ENCODE results near the gene FBXW10B.
"Not testable (repeated sequence)": the region's sequence is repeated elsewhere in the genome, so short reads cannot be mapped to it uniquely, and the experiment has no call there.

FBXW10B gene

DNA sequence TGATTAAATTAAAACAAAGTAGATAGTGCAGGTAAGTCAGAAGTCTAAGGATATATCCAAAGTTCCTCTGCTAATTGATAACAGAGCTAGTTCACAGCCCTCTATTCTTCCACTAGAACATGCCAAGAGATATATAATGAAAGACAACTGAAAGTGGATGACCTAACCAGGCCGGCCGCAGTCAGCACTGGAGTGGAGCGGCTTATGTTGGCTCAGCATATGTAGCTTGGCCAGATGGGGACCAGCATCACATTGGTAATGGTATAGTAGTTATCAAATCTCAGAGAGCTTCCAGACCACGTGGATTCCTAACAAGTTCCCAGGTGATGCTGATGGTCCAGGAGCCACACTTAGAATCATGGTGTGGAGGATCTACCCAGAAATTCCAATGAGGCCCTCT is 38.0 kb downstream of the FBXW10B start:
- H3K27me3 ChIP-seq (ENCODE audit: insufficient read depth, low read length); H3K9ac ChIP-seq (ENCODE audit: low read depth, low read length); H3K9me3 ChIP-seq (ENCODE audit: insufficient read depth, low read depth, low read length); H3K27ac ChIP-seq (ENCODE audit: low read length); H3K4me3 ChIP-seq (ENCODE audit: low read length); H3K36me3 ChIP-seq (ENCODE audit: insufficient read depth, low read depth, low read length); H3K4me1 ChIP-seq (ENCODE audit: insufficient read depth, low read length): not testable (repeated sequence)

DNA sequence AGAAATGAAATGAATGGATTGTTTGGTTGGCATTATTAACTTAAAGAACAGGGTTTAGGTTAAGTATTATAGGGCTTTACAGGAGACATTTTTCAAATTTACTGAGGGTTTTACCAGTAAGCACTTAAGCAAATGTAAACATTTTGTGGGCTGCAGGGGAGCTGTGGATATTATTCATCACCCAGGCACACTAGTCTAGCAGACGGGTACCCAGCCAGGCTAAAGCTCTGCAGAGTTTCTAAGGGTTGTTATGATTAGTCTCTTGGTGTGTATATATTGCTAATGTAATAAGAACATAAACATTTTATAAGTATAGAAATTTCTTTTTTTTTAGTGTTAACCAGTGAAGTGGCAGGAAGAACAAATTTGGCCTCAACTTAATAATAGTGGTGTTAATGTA is 42.7 kb downstream of the FBXW10B start:
- H3K9me3 ChIP-seq (ENCODE audit: insufficient read depth, low read depth, low read length); H3K4me3 ChIP-seq (ENCODE audit: low read length); H3K36me3 ChIP-seq (ENCODE audit: insufficient read depth, low read depth, low read length); H3K27me3 ChIP-seq (ENCODE audit: insufficient read depth, low read length); H3K9ac ChIP-seq (ENCODE audit: low read depth, low read length); H3K27ac ChIP-seq (ENCODE audit: low read length); H3K4me1 ChIP-seq (ENCODE audit: insufficient read depth, low read length): not testable (repeated sequence)

DNA sequence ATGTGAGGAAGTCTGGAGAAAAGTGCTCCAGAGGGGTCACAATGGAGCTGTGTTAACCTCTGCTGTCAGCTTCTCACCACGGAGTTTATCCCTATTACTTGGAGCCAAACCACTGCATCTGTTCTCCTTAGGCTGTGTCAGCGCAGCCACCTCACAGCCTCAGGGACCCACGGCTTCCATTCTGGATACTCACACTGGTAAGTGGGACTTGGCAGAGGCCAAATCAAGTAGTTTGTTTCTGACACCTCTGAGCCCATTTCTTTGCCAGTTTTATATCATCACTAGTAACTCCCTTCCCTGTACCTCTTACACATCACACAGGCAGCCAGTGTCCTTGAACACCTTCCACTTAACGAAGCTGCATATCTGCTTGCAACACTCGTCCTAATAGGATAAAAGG is 44.8 kb downstream of the FBXW10B start:
- not testable (repeated sequence) for H3K4me1 ChIP-seq (ENCODE audit: insufficient read depth, low read length); H3K4me3 ChIP-seq (ENCODE audit: low read length); H3K27me3 ChIP-seq (ENCODE audit: insufficient read depth, low read length); H3K27ac ChIP-seq (ENCODE audit: low read length); H3K9ac ChIP-seq (ENCODE audit: low read depth, low read length); H3K36me3 ChIP-seq (ENCODE audit: insufficient read depth, low read depth, low read length); H3K9me3 ChIP-seq (ENCODE audit: insufficient read depth, low read depth, low read length)

DNA sequence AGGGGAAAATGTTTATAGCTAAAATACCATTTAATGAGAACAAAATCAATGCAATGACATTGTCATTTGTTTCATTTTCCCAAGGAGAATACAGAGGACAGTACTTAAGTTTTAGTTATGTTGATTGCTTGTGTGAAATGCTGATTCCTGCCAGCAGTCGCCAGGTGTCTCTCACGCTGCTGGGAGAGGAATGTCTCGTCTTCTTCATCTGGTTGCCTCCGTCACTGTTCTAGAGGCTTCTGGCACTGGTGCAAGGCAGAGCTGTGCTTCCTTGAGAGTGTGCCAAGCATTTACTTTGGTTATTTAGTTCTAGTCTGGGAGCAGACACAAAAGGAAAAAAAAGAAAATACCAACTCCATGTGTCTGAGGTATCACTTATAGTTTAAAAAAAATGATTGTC is 45.6 kb downstream of the FBXW10B start:
- not testable (repeated sequence) for H3K36me3 ChIP-seq (ENCODE audit: insufficient read depth, low read depth, low read length); H3K27me3 ChIP-seq (ENCODE audit: insufficient read depth, low read length); H3K27ac ChIP-seq (ENCODE audit: low read length); H3K9ac ChIP-seq (ENCODE audit: low read depth, low read length); H3K4me3 ChIP-seq (ENCODE audit: low read length); H3K9me3 ChIP-seq (ENCODE audit: insufficient read depth, low read depth, low read length); H3K4me1 ChIP-seq (ENCODE audit: insufficient read depth, low read length)
